ENCODE measurements around the gene ADCYAP1R1. TPM values are rescaled to one million over a fixed set of nuclear protein-coding genes. Genes with fewer than 3 reads are reported as not detected.

ADCYAP1R1 gene
- total RNA-seq, 1 experiment from 2014 or later = 8.9 TPM

DNA sequence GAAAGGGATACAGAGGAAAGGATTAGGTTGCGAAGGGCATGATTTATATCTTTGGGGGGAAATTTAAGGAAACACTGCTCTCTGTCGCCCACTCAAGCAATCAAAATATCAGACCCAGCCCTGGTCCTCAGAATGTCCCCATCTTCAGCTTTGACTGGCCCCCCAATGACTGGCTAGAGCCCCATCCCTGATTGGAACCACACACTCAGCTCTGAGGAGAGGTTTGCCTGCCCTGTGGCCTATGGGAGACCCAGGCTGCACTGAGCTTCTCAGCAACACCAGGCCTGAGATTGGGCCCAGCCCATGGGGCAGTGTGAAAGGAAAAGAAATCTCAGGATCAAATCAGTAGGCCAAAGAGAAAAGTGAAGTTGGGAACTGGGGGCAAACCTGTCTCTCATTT lies 69.5 kb downstream of the ADCYAP1R1 start:
- H3K27me3 ChIP-seq (ENCODE audit: insufficient read depth, low read length) = no peaks in the 10 kb centered on the region
- H2BK20ac ChIP-seq (ENCODE audit: low read depth, low read length, poor library complexity, severe bottlenecking) = no peak overlapping the region
- no peak overlapping the region for H3K4me3 Mint-ChIP-seq
- no peak overlapping the region for H2AK5ac ChIP-seq (ENCODE audit: insufficient read length, low read length)
- H3K23ac ChIP-seq (ENCODE audit: insufficient read length, low read depth, low read length) = no peak overlapping the region
- H3K27ac ChIP-seq (ENCODE audit: insufficient read length, low read depth, low read length) = no peak overlapping the region
- WGBS (ENCODE audit: extremely low coverage, insufficient read length, low lambda C conversion rate) = no CpG with 5 or more reads among the region's 2 CpGs
- H3K79me1 ChIP-seq (ENCODE audit: insufficient read depth, low read depth, low read length, poor library complexity, severe bottlenecking) = no peaks in the 10 kb centered on the region
- no peak overlapping the region for H3T11ph ChIP-seq (ENCODE audit: low read length)
- H3K9ac ChIP-seq (ENCODE audit: extremely low read depth, insufficient read length, low read length) = no peak overlapping the region
- no peak overlapping the region for H2BK12ac ChIP-seq (ENCODE audit: insufficient read length, low read depth, low read length)
- H3K4me1 ChIP-seq (ENCODE audit: insufficient read depth, low read length) = no peaks in the 10 kb centered on the region
- H3K4me2 ChIP-seq (ENCODE audit: insufficient read depth, insufficient read length, low read length) = no peak overlapping the region
- TF ChIP-seq, protein P1, sequence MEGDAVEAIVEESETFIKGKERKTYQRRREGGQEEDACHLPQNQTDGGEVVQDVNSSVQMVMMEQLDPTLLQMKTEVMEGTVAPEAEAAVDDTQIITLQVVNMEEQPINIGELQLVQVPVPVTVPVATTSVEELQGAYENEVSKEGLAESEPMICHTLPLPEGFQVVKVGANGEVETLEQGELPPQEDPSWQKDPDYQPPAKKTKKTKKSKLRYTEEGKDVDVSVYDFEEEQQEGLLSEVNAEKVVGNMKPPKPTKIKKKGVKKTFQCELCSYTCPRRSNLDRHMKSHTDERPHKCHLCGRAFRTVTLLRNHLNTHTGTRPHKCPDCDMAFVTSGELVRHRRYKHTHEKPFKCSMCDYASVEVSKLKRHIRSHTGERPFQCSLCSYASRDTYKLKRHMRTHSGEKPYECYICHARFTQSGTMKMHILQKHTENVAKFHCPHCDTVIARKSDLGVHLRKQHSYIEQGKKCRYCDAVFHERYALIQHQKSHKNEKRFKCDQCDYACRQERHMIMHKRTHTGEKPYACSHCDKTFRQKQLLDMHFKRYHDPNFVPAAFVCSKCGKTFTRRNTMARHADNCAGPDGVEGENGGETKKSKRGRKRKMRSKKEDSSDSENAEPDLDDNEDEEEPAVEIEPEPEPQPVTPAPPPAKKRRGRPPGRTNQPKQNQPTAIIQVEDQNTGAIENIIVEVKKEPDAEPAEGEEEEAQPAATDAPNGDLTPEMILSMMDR (conservative IDR thresholded peaks at IDR 0.05) = no peak
- peaks cover 9 to 10% of the 10 kb centered on the region in 2 experiments for H3K4me1 Mint-ChIP-seq
- no peaks in the 10 kb centered on the region for H4K20me1 ChIP-seq (ENCODE audit: control insufficient read depth, insufficient read depth, insufficient read length)
- H2BK5ac ChIP-seq (ENCODE audit: insufficient read length, low read length) = no peak overlapping the region
- no peak overlapping the region for H3K56ac ChIP-seq (ENCODE audit: insufficient read length, low read depth, low read length)
- no peak for DNase-seq
- H3K79me2 ChIP-seq (ENCODE audit: insufficient read depth, low read length) = no peaks in the 10 kb centered on the region
- no peak overlapping the region for H4K91ac ChIP-seq (ENCODE audit: insufficient read length, low read depth, low read length)
- no peak overlapping the region for H2BK15ac ChIP-seq (ENCODE audit: low read depth, low read length)
- H3K4ac ChIP-seq (ENCODE audit: low read depth, low read length) = no peak overlapping the region
- H3K9me3 Mint-ChIP-seq = no peaks in the 10 kb centered on the region
- no peak overlapping the region for H3K18ac ChIP-seq (ENCODE audit: insufficient read length, low read depth, low read length)
- no peak overlapping the region for H2BK120ac ChIP-seq (ENCODE audit: low read depth, low read length, poor library complexity, severe bottlenecking)
- no peaks in the 10 kb centered on the region for H3K23me2 ChIP-seq (ENCODE audit: insufficient read length, low read depth, low read length, poor library complexity, severe bottlenecking)
- no peak overlapping the region for H4K5ac ChIP-seq (ENCODE audit: insufficient read length, low read depth, low read length)
- H4K8ac ChIP-seq (replicated peaks; ENCODE audit: insufficient read length, low read depth, low read length) = no peak overlapping the region
- H3K36me3 Mint-ChIP-seq (ENCODE audit: insufficient read depth in 1 of 3, low read depth in 3 of 3) = no peaks in the 10 kb centered on the region
- H3K9me3 ChIP-seq (ENCODE audit: control insufficient read depth, low read depth, low read length) = no peaks in the 10 kb centered on the region
- H3K14ac ChIP-seq (ENCODE audit: insufficient read depth, low read length) = no peak overlapping the region
- H3K27me3 Mint-ChIP-seq (ENCODE audit: low read depth) = peaks cover 7% of the 10 kb centered on the region
- H2AFZ ChIP-seq (ENCODE audit: low read length) = no peak overlapping the region
- H3K27ac Mint-ChIP-seq = no peak overlapping the region
